HG03571 (cell line): ENCODE measurements around the gene LARP4B.

Experiments
- ATAC-seq: cut with Tn5 transposase; IDR thresholded peaks from one replicate; pipeline ENCODE4 v1.9.1; 2021; ENCODE audit not compliant: unreplicated experiment

The LARP4B gene

GRCh38 chr10:926075-926698 is 5.3 kb downstream of the LARP4B start:
- ATAC-seq = no peak

DNA sequence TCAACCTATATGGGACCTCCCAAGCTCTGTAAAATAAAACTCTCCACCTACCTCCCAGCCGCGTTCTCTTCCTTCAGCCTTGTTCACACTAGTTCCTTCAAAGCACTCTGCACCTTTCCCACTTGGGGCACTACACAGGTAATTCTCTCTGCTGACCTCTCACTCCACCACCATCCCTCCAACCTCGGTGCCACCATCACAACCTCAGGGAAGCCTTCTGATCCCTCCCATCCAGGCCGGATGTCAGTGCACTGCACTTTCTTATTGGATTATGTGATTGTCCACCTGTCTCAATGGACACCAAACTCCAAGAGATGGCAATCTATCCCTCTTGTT is 7.0 kb downstream of the LARP4B start:
- no peak for ATAC-seq

- ATAC-seq = no peak
These were observed 7.5 kb downstream of the LARP4B start for GRCh38 chr10:923844-924523.

- no peak for ATAC-seq
These were observed 9.8 kb downstream of the LARP4B start for GRCh38 chr10:921471-922414.

DNA sequence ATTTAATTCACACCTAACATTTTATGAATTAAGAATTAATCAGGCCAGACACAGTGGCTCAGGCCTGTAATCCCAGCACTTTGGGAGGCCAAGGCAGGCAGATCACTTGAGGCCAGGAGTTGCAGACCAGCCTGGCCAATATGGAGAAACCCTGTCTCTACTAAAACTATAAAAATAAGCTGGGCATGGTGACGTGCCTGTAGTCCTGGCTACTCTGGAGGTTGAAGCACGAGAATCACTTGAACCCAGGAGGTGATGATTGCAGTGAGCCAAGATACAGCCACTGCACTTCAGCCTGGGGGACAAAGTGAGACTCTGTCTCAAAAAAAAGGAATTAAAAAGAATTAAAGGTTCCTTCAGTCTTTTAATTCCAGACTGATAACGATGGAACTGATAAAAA is 11.1 kb downstream of the LARP4B start:
- no peak for ATAC-seq

- no peak for ATAC-seq
These were observed 12.0 kb downstream of the LARP4B start for GRCh38 chr10:919481-919880.

- no peak for ATAC-seq
These were observed 13.5 kb downstream of the LARP4B start for GRCh38 chr10:917999-918398.

GRCh38 chr10:917416-917720 is 14.1 kb downstream of the LARP4B start:
- no peak for ATAC-seq

GRCh38 chr10:916716-917415 is 14.6 kb downstream of the LARP4B start:
- no peak for ATAC-seq

GRCh38 chr10:909831-910230 is 21.7 kb downstream of the LARP4B start:
- ATAC-seq = no peak

DNA sequence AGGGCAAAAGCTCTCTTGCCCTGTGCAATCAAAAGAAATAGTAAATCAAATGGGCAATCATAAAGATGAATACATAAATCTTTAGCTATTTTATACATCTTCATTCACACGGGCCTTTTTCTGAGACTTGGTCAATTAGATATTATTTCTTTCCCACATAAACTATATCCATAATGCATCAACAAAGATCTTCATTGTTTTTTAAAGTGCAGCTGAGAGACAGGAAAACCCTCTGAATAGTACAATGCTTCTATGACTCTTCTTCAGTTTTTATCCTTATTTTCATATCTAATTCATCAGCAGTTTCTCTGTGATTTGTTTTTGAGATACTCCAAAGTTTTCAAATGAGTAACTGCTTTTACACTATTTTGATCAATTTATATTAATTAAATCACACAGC is 25.5 kb downstream of the LARP4B start:
- no peak for ATAC-seq

DNA sequence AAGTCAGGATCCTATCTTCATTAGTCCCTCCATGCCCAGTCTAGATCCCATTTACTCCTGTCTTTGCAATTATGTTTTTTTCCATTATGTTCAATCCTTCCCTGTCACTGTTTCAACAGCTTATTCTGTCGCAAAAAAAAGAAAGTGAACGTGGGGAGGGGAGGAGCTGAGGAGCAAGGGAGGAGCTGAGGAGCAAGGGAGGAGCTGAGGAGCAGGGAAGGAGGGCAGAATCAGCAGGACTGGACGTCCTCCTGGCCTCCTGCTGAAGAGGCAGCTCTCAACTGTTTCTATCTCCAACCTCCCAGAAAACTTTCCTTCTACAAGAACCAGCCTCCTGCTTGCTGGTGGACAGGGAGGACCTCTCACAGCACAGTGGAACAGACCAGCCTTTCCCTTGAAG is 26.0 kb downstream of the LARP4B start:
- no peak for ATAC-seq

DNA sequence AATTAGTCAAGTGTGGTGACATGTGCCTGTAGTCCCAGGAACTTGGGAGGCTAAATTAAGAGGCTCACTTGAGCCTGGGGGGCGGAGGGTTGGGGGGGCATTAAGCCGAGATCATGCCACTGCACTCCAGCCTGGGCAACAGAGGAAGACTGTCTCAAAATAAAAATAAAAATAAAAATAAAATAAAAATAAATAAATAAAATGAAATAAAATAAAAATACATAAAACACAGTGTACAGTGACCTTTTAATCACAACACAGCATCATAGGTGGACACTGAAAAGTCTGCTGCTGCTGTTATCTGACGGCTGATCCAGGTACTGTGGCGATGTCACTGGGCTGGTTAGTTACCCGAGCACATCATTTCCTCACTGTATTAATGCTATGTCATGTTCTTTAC is 27.1 kb downstream of the LARP4B start:
- no peak for ATAC-seq

GRCh38 chr10:898141-898540 is 33.4 kb downstream of the LARP4B start:
- ATAC-seq = no peak

- no peak for ATAC-seq
These were observed 34.5 kb downstream of the LARP4B start for GRCh38 chr10:896982-897381.

- no peak for ATAC-seq
These were observed 36.2 kb downstream of the LARP4B start for GRCh38 chr10:895324-895723.

- no peak for ATAC-seq
These were observed 52.6 kb downstream of the LARP4B start for GRCh38 chr10:878895-879294.

- no peak for ATAC-seq
These were observed 53.2 kb downstream of the LARP4B start for GRCh38 chr10:878333-878759.

- no peak for ATAC-seq
These were observed 55.1 kb downstream of the LARP4B start for GRCh38 chr10:876438-876837.

DNA sequence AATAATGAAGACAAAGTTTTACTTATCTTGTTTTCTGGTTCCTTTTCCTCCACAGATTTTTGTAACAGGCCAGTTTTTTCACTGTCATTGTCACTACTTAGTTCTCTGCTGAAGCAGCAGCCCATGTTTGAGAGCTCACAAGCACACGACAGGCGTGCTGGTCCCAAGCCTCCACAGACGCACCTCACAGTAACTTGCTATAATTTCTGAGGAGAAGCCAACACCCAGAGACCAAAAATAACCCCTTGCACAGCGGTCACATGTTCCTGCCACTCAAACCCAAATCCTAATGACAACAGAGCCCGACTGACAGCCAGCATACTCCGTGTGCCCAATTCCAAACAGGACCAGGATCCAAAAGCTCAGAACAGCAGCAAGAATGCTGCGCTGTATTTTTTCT is 58.5 kb downstream of the LARP4B start:
- no peak for ATAC-seq

DNA sequence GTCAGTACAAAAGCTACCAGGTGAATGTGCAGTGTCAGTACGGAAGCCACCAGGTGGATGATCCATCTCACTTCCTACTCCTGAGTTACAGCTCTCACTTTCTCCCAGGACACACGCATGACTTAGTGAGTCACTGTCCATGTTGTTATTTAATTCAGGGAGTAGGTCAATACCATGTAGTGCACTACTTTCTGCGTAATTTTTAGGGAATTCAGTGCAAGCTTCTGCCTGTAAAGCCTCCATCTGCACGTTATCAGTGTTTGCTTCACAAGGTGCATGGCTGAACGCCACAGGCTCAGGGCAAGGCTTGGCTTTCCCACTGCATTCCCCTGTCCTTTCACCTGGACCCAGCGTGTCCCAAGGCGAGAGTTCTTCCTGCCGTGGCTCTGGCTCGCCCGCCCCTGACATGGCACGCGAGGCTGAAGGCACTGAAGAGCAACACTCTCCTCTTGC is 59.5 kb downstream of the LARP4B start:
- no peak for ATAC-seq
